NCI-H82 treated with DMSO at 0.1 percent for 48 hours (cell line): Measurements from ENCODE around the gene CTLA4.

Experiments
- DNase-seq: peaks from one replicate; lab custom pipeline; 2025; ENCODE audit not compliant: unreplicated experiment; lab: John Stamatoyannopoulos, UW

Gene CTLA4

GRCh38 chr2:203889944-203890343 lies 22.4 kb downstream of the CTLA4 start:
- no peak for DNase-seq

- DNase-seq: no peak
Measured at GRCh38 chr2:203890733-203891132, 23.2 kb downstream of the CTLA4 start.

DNA sequence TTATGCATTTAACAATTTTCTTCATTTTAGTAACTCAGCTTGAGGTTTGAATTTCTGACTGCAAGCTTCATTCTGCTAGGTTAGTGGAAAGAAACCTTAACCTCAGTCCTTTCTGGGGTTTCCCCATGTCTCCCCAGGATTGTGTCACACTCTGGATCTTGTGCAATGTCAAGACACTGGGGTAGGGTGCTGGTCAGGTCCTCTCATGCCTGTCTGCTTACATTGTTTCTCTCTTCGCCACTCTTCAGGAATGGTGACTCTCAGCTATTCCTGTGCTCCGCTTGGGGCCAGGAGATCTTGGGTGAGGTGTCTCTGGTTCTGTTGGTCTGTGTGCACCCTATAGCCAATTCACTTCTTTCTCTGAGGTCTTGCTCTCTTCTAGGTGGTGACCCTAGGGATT lies 23.9 kb downstream of the CTLA4 start:
- DNase-seq: no peak

DNA sequence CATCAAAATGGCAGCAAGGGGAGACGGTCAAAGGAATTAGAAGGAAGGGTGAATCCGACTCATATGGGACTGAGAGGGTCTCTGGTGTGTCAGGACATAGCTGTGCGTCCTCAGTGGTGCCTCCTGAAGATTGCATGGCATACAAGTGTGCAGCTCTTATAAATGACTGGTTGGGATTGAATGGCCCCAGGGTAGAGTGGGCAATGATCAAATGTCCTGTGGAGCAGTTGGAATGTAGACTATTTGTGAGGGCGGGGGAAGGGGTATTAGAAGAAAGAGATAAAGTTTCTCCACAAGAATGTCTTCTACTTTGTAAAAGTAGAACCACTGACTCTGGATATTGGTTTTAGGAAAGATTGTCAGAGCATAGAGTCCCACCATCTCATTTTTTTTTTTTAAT lies 24.6 kb downstream of the CTLA4 start:
- DNase-seq: no peak

- no peak for DNase-seq
Measured at GRCh38 chr2:203893401-203893800, 25.8 kb downstream of the CTLA4 start.

- DNase-seq: no peak
Measured at GRCh38 chr2:203893840-203894239, 26.3 kb downstream of the CTLA4 start.

DNA sequence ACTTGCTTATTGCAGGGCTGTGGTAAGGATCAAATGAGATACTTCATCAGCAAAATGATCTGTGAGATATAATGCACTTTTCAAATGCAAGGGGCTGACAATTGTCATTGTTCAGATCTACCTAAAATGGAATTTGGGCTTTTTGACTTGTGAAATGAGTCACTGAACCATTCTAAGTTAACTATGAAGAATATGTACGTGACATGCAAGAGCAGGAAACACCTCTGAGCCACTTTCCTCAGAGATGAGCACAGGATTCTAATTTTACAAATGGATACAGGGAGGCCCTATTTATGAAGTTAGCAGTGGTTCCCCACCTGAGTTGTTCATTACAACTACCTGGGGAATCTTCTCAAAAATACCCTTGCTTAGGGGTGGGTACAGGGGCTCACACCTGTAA lies 26.7 kb downstream of the CTLA4 start:
- DNase-seq: no peak

- DNase-seq: no peak
Measured at GRCh38 chr2:203897544-203897943, 30.0 kb downstream of the CTLA4 start.

GRCh38 chr2:203898657-203899056 lies 31.1 kb downstream of the CTLA4 start:
- DNase-seq: no peak

GRCh38 chr2:203900253-203900652 lies 32.7 kb downstream of the CTLA4 start:
- no peak for DNase-seq

DNA sequence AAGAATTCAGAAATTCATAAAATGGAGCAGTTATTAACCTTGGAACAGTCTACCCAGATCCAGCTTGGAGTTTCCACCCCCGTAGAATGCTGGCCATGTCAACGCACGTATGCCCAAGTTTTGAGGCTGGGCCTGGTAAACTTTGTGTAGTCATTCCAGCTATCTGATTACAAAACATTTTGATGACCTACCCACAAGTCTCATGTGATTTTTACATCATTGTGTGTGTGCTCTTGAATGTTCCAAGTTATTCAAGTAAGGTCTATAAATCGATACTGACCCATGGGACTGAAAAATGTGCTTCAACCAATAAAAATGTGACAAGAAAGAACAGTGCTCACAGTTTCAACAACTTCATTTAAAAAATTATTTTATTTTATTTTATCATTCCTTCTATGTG lies 36.5 kb downstream of the CTLA4 start:
- DNase-seq: no peak

DNA sequence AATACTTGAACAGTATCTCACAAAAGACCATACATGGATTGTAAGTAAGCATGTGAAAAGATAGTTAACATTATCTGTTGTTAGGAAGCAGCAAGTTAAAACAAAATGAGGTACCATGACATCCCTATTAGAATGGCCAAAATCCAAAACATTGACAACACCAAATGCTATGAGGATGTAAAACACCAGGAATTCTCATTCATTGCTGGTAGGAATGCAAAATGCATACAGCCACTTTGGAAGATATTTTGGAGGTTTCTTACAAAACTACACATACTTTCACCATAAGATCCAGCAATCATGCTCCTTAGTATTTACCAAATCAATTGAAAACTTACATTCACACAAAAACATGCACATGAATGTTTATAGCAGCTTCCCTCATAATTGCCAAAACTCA lies 38.1 kb downstream of the CTLA4 start:
- DNase-seq: no peak

DNA sequence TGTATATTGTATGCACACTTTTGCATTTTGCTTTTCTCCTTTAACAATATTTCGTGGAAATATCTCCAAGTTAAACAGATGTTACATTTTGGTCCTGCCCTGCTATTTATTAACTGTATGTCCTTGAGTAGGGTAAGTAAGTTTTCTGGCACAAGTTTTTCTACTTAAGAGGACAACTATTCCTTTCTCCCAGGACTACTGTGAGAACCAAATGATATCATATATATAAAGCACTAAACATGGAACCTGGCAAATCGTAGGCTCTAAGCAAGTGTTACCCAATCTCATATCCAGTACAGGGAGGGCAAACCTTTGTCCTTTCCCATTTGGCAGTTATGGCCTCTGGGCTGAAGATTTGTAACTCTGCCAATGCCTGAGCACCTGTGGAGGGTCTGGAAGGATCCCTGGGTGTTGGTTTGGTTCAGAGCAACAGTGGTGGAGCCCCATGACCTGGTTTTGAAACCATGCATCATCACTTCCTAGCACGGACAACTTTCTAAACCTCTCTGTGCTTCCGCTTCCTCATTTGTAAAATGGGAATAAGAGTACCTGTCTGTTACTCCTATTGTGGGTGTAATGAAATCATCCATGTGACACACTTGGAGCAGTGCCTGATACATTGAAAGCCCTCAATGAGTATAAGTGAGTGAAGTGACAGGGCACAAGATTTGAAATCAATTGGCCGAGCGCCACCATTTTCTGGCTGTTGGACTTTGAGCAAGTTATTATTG lies 40.7 kb downstream of the CTLA4 start:
- no peak for DNase-seq

- no peak for DNase-seq
Measured at GRCh38 chr2:203908797-203909185, 41.2 kb downstream of the CTLA4 start.

DNA sequence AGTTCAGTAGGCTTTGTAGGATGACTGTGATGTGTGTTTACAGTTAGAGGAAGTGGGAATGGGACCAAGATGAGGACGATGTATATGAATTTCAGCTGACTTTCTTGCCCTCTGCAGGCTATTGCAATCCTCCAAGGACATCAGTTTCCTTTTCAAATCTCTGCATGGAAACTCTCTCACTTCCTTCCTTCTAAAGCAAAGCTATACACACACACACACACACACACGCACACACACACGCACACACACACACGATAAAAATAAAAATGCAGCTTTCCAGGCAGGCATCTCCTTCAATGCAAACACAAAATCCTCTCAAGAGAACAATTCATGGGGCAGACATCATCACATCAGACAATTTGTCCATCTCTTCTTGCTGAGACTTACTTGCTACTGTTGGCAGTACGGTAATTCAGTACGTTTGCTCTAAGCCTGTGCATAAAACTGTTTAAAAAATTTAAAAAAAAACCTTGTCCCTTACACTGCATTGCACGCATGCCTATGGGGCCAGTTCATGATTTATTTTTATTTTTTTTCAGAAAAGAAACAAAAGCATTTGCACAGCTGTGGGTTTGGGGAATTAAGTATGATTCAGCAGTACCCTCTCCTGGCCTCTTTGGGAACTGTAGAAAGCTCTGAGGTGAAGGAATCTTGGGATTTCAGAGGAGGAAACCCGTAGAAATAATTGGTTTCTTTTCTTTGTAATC lies 41.8 kb downstream of the CTLA4 start:
- peak; percentile 10 for DNase-seq

DNA sequence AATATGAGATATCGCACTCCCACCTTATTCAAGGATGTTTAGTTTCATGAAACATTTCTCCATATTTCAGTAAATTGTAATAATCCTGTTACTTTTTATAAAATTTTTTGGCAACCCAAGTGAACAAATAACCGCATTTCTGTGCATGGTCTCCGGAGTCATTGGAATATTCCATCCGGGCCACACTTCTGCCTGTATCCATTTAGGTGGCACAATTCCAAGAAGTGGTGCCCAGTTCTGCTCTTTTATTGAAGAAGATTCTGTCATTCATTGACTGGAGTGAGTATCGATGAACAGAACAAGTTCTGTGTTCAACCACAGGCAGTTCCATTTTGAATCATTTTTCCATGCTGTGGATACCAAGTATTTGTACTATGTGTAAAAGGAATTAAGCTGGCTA lies 42.4 kb downstream of the CTLA4 start:
- DNase-seq: no peak

DNA sequence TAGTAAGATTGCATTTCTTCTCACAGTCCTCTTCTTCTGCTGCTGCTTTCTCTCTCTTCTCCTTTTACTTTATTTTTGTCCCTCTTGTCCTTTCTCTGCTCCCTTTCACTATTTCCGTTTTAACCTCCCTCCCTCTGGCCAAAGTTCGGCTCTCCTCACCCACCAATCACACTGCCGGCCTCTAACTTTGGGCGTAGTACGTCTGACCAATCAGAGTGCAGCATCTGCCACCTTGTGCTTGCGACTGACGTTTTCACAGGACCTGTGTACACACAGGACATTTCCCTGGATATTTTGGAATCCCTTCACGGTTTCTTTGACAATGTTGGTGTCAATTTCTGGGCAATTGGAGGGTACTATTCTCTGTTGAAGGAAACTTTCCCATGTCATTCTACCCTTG lies 46.4 kb downstream of the CTLA4 start:
- no peak for DNase-seq

- DNase-seq: no peak
Measured at GRCh38 chr2:203914546-203915182, 47.1 kb downstream of the CTLA4 start.

GRCh38 chr2:203915256-203915655 lies 47.7 kb downstream of the CTLA4 start:
- no peak for DNase-seq

DNA sequence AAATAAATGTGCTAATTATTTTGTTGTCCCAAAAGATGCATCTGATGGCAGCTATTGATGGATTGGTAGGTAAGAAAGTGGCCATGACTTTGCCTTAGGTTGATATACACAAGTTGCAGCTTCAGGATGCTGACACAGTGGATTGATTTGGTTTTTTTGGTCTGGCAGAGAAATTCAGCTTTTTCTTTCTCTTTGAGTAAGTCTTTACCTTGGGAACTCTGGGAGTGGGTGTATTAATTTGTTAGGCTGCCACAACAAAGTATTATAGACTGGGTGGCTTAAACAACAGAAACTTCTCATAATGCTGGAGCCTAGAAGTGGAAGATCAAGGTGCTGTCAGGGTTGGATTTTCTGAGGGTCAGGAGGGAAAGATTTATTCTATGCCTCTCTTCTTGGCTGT lies 49.2 kb downstream of the CTLA4 start:
- DNase-seq: no peak

GRCh38 chr2:203918264-203918663 lies 50.7 kb downstream of the CTLA4 start:
- no peak for DNase-seq

DNA sequence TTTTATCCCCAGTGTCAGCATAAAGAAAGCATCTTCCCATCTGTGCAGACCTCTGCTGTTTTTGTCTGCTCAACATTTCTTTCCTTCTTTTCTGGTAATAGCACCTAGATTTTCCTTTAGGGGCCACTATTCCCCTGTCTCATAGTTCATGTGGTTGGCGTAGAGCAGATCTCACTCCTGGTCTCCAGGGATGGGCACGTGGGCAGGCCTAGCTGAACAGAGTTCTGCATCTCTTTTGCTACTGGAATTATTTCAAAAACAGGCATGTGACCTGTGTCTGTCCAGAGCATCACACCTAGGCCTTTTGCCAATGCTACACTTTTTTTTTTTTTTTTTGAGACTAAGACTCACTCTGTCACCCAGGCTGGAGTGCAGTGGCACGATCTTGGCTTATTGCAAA lies 51.3 kb downstream of the CTLA4 start:
- DNase-seq: no peak
